Naive thymus-derived CD8-positive, alpha-beta T cell (primary cell): ENCODE results near the gene MBD6. TPM values are rescaled to one million over a fixed set of nuclear protein-coding genes. Genes with fewer than 3 reads are reported as not detected.
"Not testable (repeated sequence)": the region's sequence is repeated elsewhere in the genome, so short reads cannot be mapped to it uniquely, and the experiment has no call there.

Experiments used
- ATAC-seq, 2 donors: fragments of 150-1000 bp; cut with Tn5 transposase in 1 of 2; sonication (Bioruptor Pico), chemical (Tn5 transposase) in 1 of 2; 1 replicate in 1 of 2; 2 replicates in 1 of 2; pipeline ENCODE4 v1.10.0; 2021; ENCODE audit warnings: mild to moderate bottlenecking in 2 of 2, moderate library complexity in 2 of 2
- POLR2A ChIA-PET: fragments of 350-600 bp; sonication (Branson Sonifier 250); formaldehyde crosslinking; loops from one replicate; lab custom pipeline; 2021; ENCODE audit warnings: antibody characterized with exemption; lab: Charles Lee
- DNase-seq, 10 donors: peaks; one replicate each; pipeline versions ENCODE4 v3.0.0 to v3.0.0-alpha.2; 2020 to 2022
- H3K27ac Mint-ChIP-seq, 10 donors: one replicate each; pipeline ENCODE4 v1.8.0; 2020 to 2022; ENCODE audit warnings: mild to moderate bottlenecking in 10 of 10, mixed read lengths in 10 of 10, moderate library complexity in 4 of 10, inconsistent platforms in 1 of 10
- H3K27me3 Mint-ChIP-seq, 5 donors: one replicate each; pipeline ENCODE4 v1.8.0; 2021 to 2022; ENCODE audit warnings: mixed read lengths in 5 of 5
- H3K36me3 Mint-ChIP-seq, 3 donors: one replicate each; pipeline ENCODE4 v1.8.0; 2020 to 2022; ENCODE audit warnings: mixed read lengths in 3 of 3, mild to moderate bottlenecking in 2 of 3, inconsistent platforms in 1 of 3
- H3K4me1 Mint-ChIP-seq, 4 donors: one replicate each; pipeline ENCODE4 v1.8.0; 2021 to 2022; ENCODE audit warnings: mixed read lengths in 4 of 4
- H3K4me3 Mint-ChIP-seq, 10 donors: one replicate each; pipeline ENCODE4 v1.8.0; 2020 to 2022; ENCODE audit warnings: mild to moderate bottlenecking in 10 of 10, mixed read lengths in 10 of 10, moderate library complexity in 6 of 10, inconsistent platforms in 1 of 10
- H3K9me3 Mint-ChIP-seq, 9 donors: one replicate each; pipeline ENCODE4 v1.8.0; 2020 to 2022; ENCODE audit warnings: mixed read lengths in 9 of 9, mild to moderate bottlenecking in 3 of 9, inconsistent platforms in 1 of 9, moderate library complexity in 1 of 9
- polyA plus RNA-seq, 3 donors: library from polyadenylated mRNA; unstranded; fragments of 300-500 nt; fragmentation: Illumina TruSeq; gene quantifications; one replicate each; pipeline ENCODE4 v1.2.3, GENCODE V29; 2021
- total RNA-seq, 8 experiments: library from RNA in 2 of 8; stranded (reverse) in 2 of 8; gene quantifications; one replicate each; pipeline ENCODE4 v1.2.3 and lab custom pipeline; 2021 to 2026

MBD6 gene
- total and polyA plus RNA-seq, 5 experiments from 2014 or later, result 0.38 to 104 (median 2.5) TPM

GRCh38 chr12:57516617-57517153 is 5.9 kb upstream of the MBD6 start:
- H3K4me1 Mint-ChIP-seq, result peaks cover 25 to 50% (median 37%) of the 10 kb centered on the region in 4 donors
- H3K27ac Mint-ChIP-seq, result peak overlapping the region in 9 of 10 donors; percentile 4 to 100 (median 77)
- H3K27me3 Mint-ChIP-seq, result no peaks in the 10 kb centered on the region
- POLR2A ChIA-PET, result interaction anchor here (1.0 to 8.6 kb wide), 3 partner anchors 9 to 38 kb away, joined by 3 to 135 read pairs (median 5); partner anchors contain the start of gene ARHGAP9
- peaks cover 4 to 78% (median 28%) of the 10 kb centered on the region in 3 donors for H3K36me3 Mint-ChIP-seq
- H3K9me3 Mint-ChIP-seq, result no peaks in the 10 kb centered on the region
- DNase-seq (no peak), ATAC-seq (no peak)
- H3K4me3 Mint-ChIP-seq, result peak overlapping the region in 1 of 10 donors; percentile 14

- no peak for DNase-seq
Observed at GRCh38 chr12:57517187-57517586, 5.4 kb upstream of the MBD6 start.

GRCh38 chr12:57517718-57518117 is 4.9 kb upstream of the MBD6 start:
- H3K9me3 Mint-ChIP-seq, DNase-seq, ATAC-seq, H3K27me3 Mint-ChIP-seq: not testable (repeated sequence)
- POLR2A ChIA-PET, result interaction anchor here (0.5 to 8.6 kb wide), 5 partner anchors 13 to 185 kb away, joined by 3 to 135 read pairs (median 11); partner anchors contain the start of genes ARHGAP9 and GLI1
- Mint-ChIP-seq H3K36me3 (peaks cover 4 to 68% (median 23%) of the 10 kb centered on the region in 3 donors), H3K27ac (peak overlapping the region in 9 of 10 donors; percentile 53 to 100 (median 77)), H3K4me3 (peak overlapping the region in 4 of 10 donors; percentile 29 to 97 (median 52)), H3K4me1 (peaks cover 26 to 46% (median 43%) of the 10 kb centered on the region in 4 donors)

More at GRCh38 chr12:57517187-57517586, 5.4 kb upstream of the MBD6 start:
- peak overlapping the region in 9 of 10 donors; percentile 4 to 100 (median 73) for H3K27ac Mint-ChIP-seq
- H3K4me3 Mint-ChIP-seq, result peak overlapping the region in 2 of 10 donors; percentile 10 to 65
- H3K27me3 Mint-ChIP-seq, result peaks cover 0 to 2% (median 0%) of the 10 kb centered on the region in 5 donors
- ATAC-seq, result no peak
- peaks cover 27 to 50% (median 42%) of the 10 kb centered on the region in 4 donors for H3K4me1 Mint-ChIP-seq
- H3K36me3 Mint-ChIP-seq, result peaks cover 4 to 73% (median 27%) of the 10 kb centered on the region in 3 donors
- no peaks in the 10 kb centered on the region for H3K9me3 Mint-ChIP-seq
- POLR2A ChIA-PET, result interaction anchor here (0.5 to 8.6 kb wide), 2 partner anchors 39 to 185 kb away, joined by 11 to 135 read pairs; partner anchors contain the start of gene ARHGAP9

GRCh38 chr12:57518176-57518919 is 4.3 kb upstream of the MBD6 start:
- ATAC-seq, result no peak
- Mint-ChIP-seq H3K4me3 (peak overlapping the region; percentile 75 to 99 (median 98)), H3K9me3 (no peaks in the 10 kb centered on the region), H3K27me3 (peaks cover 0 to 2% (median 0%) of the 10 kb centered on the region in 5 donors), H3K36me3 (peaks cover 4 to 62% (median 19%) of the 10 kb centered on the region in 3 donors), H3K27ac (peak overlapping the region; percentile 98 to 100 (median 99)), H3K4me1 (peaks cover 29 to 49% (median 45%) of the 10 kb centered on the region in 4 donors)
- POLR2A ChIA-PET, result interaction anchor here (0.6 to 8.6 kb wide), 6 partner anchors 8 to 179 kb away, joined by 3 to 135 read pairs (median 9); partner anchors contain the start of genes ARHGAP9 and GLI1
- no peak for DNase-seq

GRCh38 chr12:57518920-57519795 is 3.5 kb upstream of the MBD6 start:
- H3K4me3 Mint-ChIP-seq, result peak overlapping the region; percentile 95 to 99 (median 98)
- peaks cover 4 to 54% (median 19%) of the 10 kb centered on the region in 3 donors for H3K36me3 Mint-ChIP-seq
- POLR2A ChIA-PET, result interaction anchor here (1.1 to 8.6 kb wide), 14 partner anchors 9 to 72 kb away, joined by 3 to 135 read pairs (median 8); partner anchors contain the start of genes ARHGAP9, DCTN2, GLI1 and MARS1
- H3K4me1 Mint-ChIP-seq, result peaks cover 33 to 57% (median 53%) of the 10 kb centered on the region in 4 donors
- ATAC-seq (no peak), DNase-seq (peak in 2 of 10 donors; percentile 13 to 19)
- peaks cover 0 to 2% (median 0%) of the 10 kb centered on the region in 5 donors for H3K27me3 Mint-ChIP-seq
- H3K27ac Mint-ChIP-seq, result peak overlapping the region; percentile 98 to 100 (median 99)
- H3K9me3 Mint-ChIP-seq, result no peaks in the 10 kb centered on the region

- H3K27me3 Mint-ChIP-seq, result peaks cover 0 to 2% (median 0%) of the 10 kb centered on the region in 5 donors
- POLR2A ChIA-PET, result interaction anchor here (0.9 to 8.6 kb wide), 19 partner anchors 9 to 326 kb away, joined by 3 to 135 read pairs (median 4); partner anchors contain the start of genes ARHGAP9, DCTN2, GLI1 and MARS1
- ATAC-seq (no peak), DNase-seq (peak in 6 of 10 donors; percentile 17 to 33 (median 27))
- no peaks in the 10 kb centered on the region for H3K9me3 Mint-ChIP-seq
- peak overlapping the region; percentile 95 to 99 (median 98) for H3K4me3 Mint-ChIP-seq
- H3K27ac Mint-ChIP-seq, result peak overlapping the region; percentile 98 to 100 (median 99)
- peaks cover 4 to 48% (median 15%) of the 10 kb centered on the region in 3 donors for H3K36me3 Mint-ChIP-seq
- peaks cover 38 to 63% (median 59%) of the 10 kb centered on the region in 4 donors for H3K4me1 Mint-ChIP-seq
Observed at GRCh38 chr12:57519796-57520052, 2.9 kb upstream of the MBD6 start.

- Mint-ChIP-seq H3K9me3 (no peaks in the 10 kb centered on the region), H3K36me3 (peaks cover 4 to 46% (median 13%) of the 10 kb centered on the region in 3 donors), H3K4me1 (peaks cover 40 to 67% (median 62%) of the 10 kb centered on the region in 4 donors)
Observed at GRCh38 chr12:57520053-57520818, 2.4 kb upstream of the MBD6 start, which contains the start of gene DDIT3. Gene DDIT3, minus strand, starts transcription at chr12:57520514. Its CDS starts 3,108 bp downstream, at chr12:57517406.

GRCh38 chr12:57521525-57522010 is 1.1 kb upstream of the MBD6 start:
- peaks cover 4 to 36% (median 6%) of the 10 kb centered on the region in 3 donors for H3K36me3 Mint-ChIP-seq

More at GRCh38 chr12:57520053-57520818, 2.4 kb upstream of the MBD6 start, which contains the start of gene DDIT3:
- ATAC-seq (peak; percentile 70 to 79), DNase-seq (peak; percentile 98 to 100 (median 100))
- H3K27me3 Mint-ChIP-seq, result peaks cover 0 to 2% (median 0%) of the 10 kb centered on the region in 5 donors
- peak within 1 kb of the TSS; percentile 99 to 100 (median 100) for H3K27ac Mint-ChIP-seq
- H3K4me3 Mint-ChIP-seq, result peak within 1 kb of the TSS; percentile 95 to 99 (median 98)
- POLR2A ChIA-PET, result interaction anchor here (0.6 to 8.6 kb wide), 27 partner anchors 9 to 408 kb away, joined by 3 to 135 read pairs (median 4); partner anchors contain the start of genes ARHGAP9, CTDSP2, DCTN2 and GLI1

GRCh38 chr12:57522887-57523705 is 472 bp downstream of the MBD6 start:
- peaks cover 0 to 32% (median 4%) of the 10 kb centered on the region in 3 donors for H3K36me3 Mint-ChIP-seq
- peak overlapping the region; percentile 89 to 97 (median 92) for H3K4me3 Mint-ChIP-seq
- no peaks in the 10 kb centered on the region for H3K9me3 Mint-ChIP-seq
- H3K27me3 Mint-ChIP-seq, result peaks cover 0 to 2% (median 0%) of the 10 kb centered on the region in 5 donors
- H3K27ac Mint-ChIP-seq, result peak overlapping the region; percentile 39 to 99 (median 92)
- peaks cover 39 to 82% (median 59%) of the 10 kb centered on the region in 4 donors for H3K4me1 Mint-ChIP-seq
- no peak for ATAC-seq
- POLR2A ChIA-PET, result interaction anchor here (1.2 to 2.0 kb wide), 10 partner anchors 9 to 68 kb away, joined by 3 to 10 read pairs (median 4); partner anchors contain the start of genes ARHGAP9 and PIP4K2C
- DNase-seq, result peak in 4 of 10 donors; percentile 12 to 64 (median 42)

More at GRCh38 chr12:57521525-57522010, 1.1 kb upstream of the MBD6 start:
- Mint-ChIP-seq H3K4me1 (peaks cover 42 to 79% (median 65%) of the 10 kb centered on the region in 4 donors), H3K27me3 (peaks cover 0 to 2% (median 0%) of the 10 kb centered on the region in 5 donors), H3K9me3 (no peaks in the 10 kb centered on the region), H3K4me3 (peak overlapping the region; percentile 92 to 99 (median 97)), H3K27ac (peak overlapping the region; percentile 99 to 100 (median 100))
- POLR2A ChIA-PET, result interaction anchor here (1.3 to 8.6 kb wide), 5 partner anchors 25 to 62 kb away, joined by 4 to 135 read pairs (median 12); partner anchors contain the start of genes ARHGAP9, DCTN2, GLI1 and MARS1
- ATAC-seq (no peak), DNase-seq (peak in 3 of 10 donors; percentile 17 to 38 (median 20))
